ENCODE measurements around the gene HTR1D. TPM values are rescaled to one million over a fixed set of nuclear protein-coding genes. Genes with fewer than 3 reads are reported as not detected.

HTR1D gene
- total and polyA plus RNA-seq, 2 experiments from 2014 or later: not detected

- DNase-seq: peak; percentile 29
- Histone ChIP-seq H3K4me2 (ENCODE audit: unreplicated experiment) (peak overlapping the region; percentile 86), H3K4me3 (peak overlapping the region; percentile 75), H4K20me1 (ENCODE audit: insufficient read depth) (peaks cover 17% of the 10 kb centered on the region), H3K27ac (peak overlapping the region; percentile 94), H3K27me3 (replicated peaks; ENCODE audit: insufficient read depth) (no peaks in the 10 kb centered on the region), H3K9me3 (ENCODE audit: low read depth) (no peaks in the 10 kb centered on the region), H3K79me2 (ENCODE audit: insufficient read depth) (peaks cover 60% of the 10 kb centered on the region), H3K36me3 (ENCODE audit: low read depth) (no peaks in the 10 kb centered on the region), H3F3A (ENCODE audit: insufficient read depth) (peaks cover 35% of the 10 kb centered on the region), H3K9me2 (ENCODE audit: insufficient read depth) (no peaks in the 10 kb centered on the region), H3K4me1 (ENCODE audit: insufficient read depth) (peaks cover 38% of the 10 kb centered on the region), H2AFZ (no peak overlapping the region), H3K9ac (peak overlapping the region; percentile 95)
- TF ChIP-seq EZH2 (IDR thresholded peaks at IDR 0.05; ENCODE audit: insufficient read depth, poor library complexity, severe bottlenecking) (no peak), EZH2phosphoT487 (IDR thresholded peaks at IDR 0.05; ENCODE audit: insufficient read depth, low read depth) (no peak)
- in situ Hi-C loops (cut with MboI): no loop called here
These were observed 50.4 kb downstream of the HTR1D start for GRCh38 chr1:23166854-23167253.

GRCh38 chr1:23163395-23163794, 53.9 kb downstream of the HTR1D start:
- H3F3A ChIP-seq (ENCODE audit: insufficient read depth): peaks cover 17% of the 10 kb centered on the region
- WGBS, 2 experiments (ENCODE audit: low coverage in 1 of 2, low lambda C conversion rate in 2 of 2, missing lambda C conversion rate in 2 of 2): 40 to 41% methylated on average over 3 of the region's 3 CpGs
- H3K9me2 ChIP-seq (ENCODE audit: insufficient read depth): no peaks in the 10 kb centered on the region
- H3K4me2 ChIP-seq (ENCODE audit: unreplicated experiment): peak overlapping the region; percentile 5
- no peak overlapping the region for H3K9ac ChIP-seq
- peak; percentile 44 for DNase-seq
- no peak overlapping the region for H3K27ac ChIP-seq
- peaks cover 95% of the 10 kb centered on the region for H3K79me2 ChIP-seq (ENCODE audit: insufficient read depth)
- H2AFZ ChIP-seq: no peak overlapping the region
- no peak for TF ChIP-seq EZH2 (IDR thresholded peaks at IDR 0.05; ENCODE audit: insufficient read depth, poor library complexity, severe bottlenecking)
- H3K27me3 ChIP-seq (replicated peaks; ENCODE audit: insufficient read depth): no peaks in the 10 kb centered on the region
- peaks cover 30% of the 10 kb centered on the region for H3K4me1 ChIP-seq (ENCODE audit: insufficient read depth)
- no peaks in the 10 kb centered on the region for H3K36me3 ChIP-seq (ENCODE audit: low read depth)
- H3K4me3 ChIP-seq: no peak overlapping the region
- in situ Hi-C loops (cut with MboI): no loop called here
- no peaks in the 10 kb centered on the region for H3K9me3 ChIP-seq (ENCODE audit: low read depth)
- peaks cover 17% of the 10 kb centered on the region for H4K20me1 ChIP-seq (ENCODE audit: insufficient read depth)

DNA sequence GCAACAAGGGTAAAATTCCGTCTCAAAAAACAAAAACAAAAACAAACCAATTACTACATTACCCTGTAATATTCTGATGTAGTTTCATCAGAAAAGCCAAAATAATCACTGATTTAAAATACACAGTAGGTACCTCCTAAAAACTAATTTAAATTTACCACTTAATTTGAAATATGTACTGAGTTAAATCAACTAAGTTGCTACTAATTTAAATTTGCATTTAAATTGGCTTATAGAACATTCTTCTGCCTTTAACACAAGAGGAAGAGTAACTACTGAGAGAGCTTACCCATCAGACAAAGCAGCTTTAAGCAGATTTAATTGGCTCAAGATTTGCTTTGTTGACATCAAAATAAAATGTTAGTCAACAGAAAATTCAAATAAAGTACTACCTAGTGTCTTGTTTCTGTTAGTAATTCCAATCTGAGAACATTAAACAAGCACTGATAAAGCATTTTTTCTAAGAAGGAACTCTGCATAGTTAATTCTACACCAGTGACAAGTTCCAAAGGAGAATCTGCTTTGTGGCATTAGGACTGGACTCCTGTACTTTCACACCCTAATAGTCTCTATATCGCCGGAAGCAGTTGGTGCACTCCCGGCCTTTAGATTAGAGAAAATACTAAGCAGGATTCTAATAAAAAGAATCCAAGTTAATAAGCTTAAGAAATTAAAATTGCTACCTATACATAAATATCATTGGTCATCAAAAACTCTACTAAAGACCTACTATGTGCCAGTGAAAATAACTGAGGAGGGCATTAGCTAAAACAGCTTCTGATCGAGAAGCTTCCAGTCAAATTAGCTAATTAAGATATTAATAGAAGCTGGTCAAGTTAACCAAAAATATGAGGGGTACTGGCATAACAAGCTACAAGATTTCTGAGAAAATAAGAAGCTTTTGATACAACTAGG, 57.1 kb downstream of the HTR1D start:
- Histone ChIP-seq H3K27ac (no peak overlapping the region), H3K4me1 (ENCODE audit: insufficient read depth) (peaks cover 16% of the 10 kb centered on the region), H3K4me3 (no peak overlapping the region), H3K9ac (no peak overlapping the region), H3F3A (ENCODE audit: insufficient read depth) (0 out of 2 replicates have a peak, but pooled peaks cover 10% of the 10 kb centered on the region), H3K9me3 (ENCODE audit: low read depth) (no peaks in the 10 kb centered on the region), H3K79me2 (ENCODE audit: insufficient read depth) (peaks cover 100% of the 10 kb centered on the region), H4K20me1 (ENCODE audit: insufficient read depth) (peaks cover 4% of the 10 kb centered on the region; the same call in 1 of the 2 replicates), H3K9me2 (ENCODE audit: insufficient read depth) (no peaks in the 10 kb centered on the region), H3K27me3 (replicated peaks; ENCODE audit: insufficient read depth) (no peaks in the 10 kb centered on the region), H3K36me3 (ENCODE audit: low read depth) (no peaks in the 10 kb centered on the region), H3K4me2 (ENCODE audit: unreplicated experiment) (no peak overlapping the region), H2AFZ (no peak overlapping the region)
- no peak for TF ChIP-seq EZH2 (IDR thresholded peaks at IDR 0.05; ENCODE audit: insufficient read depth, poor library complexity, severe bottlenecking)
- TF ChIP-seq EZH2phosphoT487 (IDR thresholded peaks at IDR 0.05; ENCODE audit: insufficient read depth, low read depth): no peak
- in situ Hi-C loops (cut with MboI): no loop called here
- DNase-seq: no peak
- 54% methylated on average over 5 of the region's 5 CpGs for WGBS, 2 experiments (ENCODE audit: low coverage in 1 of 2, low lambda C conversion rate in 2 of 2, missing lambda C conversion rate in 2 of 2)

GRCh38 chr1:23156940-23157339, 60.4 kb downstream of the HTR1D start:
- Histone ChIP-seq H3K36me3 (ENCODE audit: low read depth) (no peaks in the 10 kb centered on the region), H3K27ac (no peak overlapping the region), H3K9ac (no peak overlapping the region), H3K4me3 (no peak overlapping the region), H3K9me2 (ENCODE audit: insufficient read depth) (no peaks in the 10 kb centered on the region), H3K27me3 (replicated peaks; ENCODE audit: insufficient read depth) (no peaks in the 10 kb centered on the region), H4K20me1 (ENCODE audit: insufficient read depth) (no peaks in the 10 kb centered on the region; the same call in 1 of the 2 replicates), H3K9me3 (ENCODE audit: low read depth) (no peaks in the 10 kb centered on the region), H3F3A (ENCODE audit: insufficient read depth) (peaks cover 21% of the 10 kb centered on the region; the same call in 1 of the 2 replicates), H3K4me2 (ENCODE audit: unreplicated experiment) (no peak overlapping the region), H3K79me2 (ENCODE audit: insufficient read depth) (peaks cover 100% of the 10 kb centered on the region), H2AFZ (no peak overlapping the region), H3K4me1 (ENCODE audit: insufficient read depth) (no peaks in the 10 kb centered on the region)
- 96 to 98% methylated on average over 4 of the region's 4 CpGs for WGBS, 2 experiments (ENCODE audit: low coverage in 1 of 2, low lambda C conversion rate in 2 of 2, missing lambda C conversion rate in 2 of 2)
- TF ChIP-seq EZH2phosphoT487 (IDR thresholded peaks at IDR 0.05; ENCODE audit: insufficient read depth, low read depth): no peak
- TF ChIP-seq EZH2 (IDR thresholded peaks at IDR 0.05; ENCODE audit: insufficient read depth, poor library complexity, severe bottlenecking): no peak
- in situ Hi-C loops (cut with MboI): no loop called here
- no peak for DNase-seq
